ENCODE results near the gene HYCC1.
A peak's percentile ranks its signal among the peaks of the same experiment; 100 is the strongest.
"Not testable (repeated sequence)": the region's sequence is repeated elsewhere in the genome, so short reads cannot be mapped to it uniquely, and the experiment has no call there.

Gene HYCC1

GRCh38 chr7:23013715-23014649, at the start of gene HYCC1:
Gene HYCC1 (minus strand): TSS chr7:23014130. CDS start chr7:22991111, 23,019 bp downstream.
- peak; percentile 99 for DNase-seq

DNA sequence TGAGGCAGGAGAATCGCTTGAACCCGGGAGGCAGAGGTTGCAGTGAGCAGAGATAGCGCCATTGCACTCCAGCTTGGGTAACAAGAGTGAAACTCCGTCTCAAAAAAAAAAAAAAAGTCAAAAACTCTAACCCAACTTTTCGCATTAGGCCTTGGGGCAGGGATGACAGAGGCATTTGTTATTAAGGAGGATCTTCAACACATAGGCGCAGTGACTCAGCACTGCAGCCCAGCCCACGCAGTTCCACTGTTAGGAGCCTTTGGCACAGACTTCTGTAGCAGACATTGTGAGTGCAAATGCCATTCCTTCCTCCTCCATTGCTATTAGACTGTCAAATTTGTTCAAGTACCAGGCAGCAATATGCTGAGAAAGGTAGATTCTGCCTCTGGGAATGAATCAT, 48.5 kb upstream of the HYCC1 start:
- DNase-seq, result peak; percentile 3

DNA sequence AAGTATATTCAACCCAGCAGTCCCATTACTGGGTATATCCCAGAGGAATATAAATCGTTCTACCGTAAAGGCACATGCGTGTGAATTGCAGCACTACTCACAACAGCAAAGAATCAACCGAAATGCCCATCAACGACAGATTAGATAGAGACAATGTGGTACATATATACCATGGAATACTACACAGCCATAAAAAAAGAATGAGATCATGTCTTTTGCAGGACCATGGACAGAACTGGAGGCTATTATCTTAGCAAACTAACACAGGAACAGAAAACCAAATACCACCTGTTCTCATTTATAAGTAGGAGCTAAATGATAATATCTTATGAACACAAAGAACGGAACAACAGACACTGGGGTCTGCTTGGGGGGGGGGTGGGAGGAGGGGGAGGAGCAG, 47.4 kb upstream of the HYCC1 start:
- no peak for DNase-seq

- DNase-seq, result no peak
Measured at GRCh38 chr7:23058408-23059096, 44.6 kb upstream of the HYCC1 start.

- peak; percentile 48 for DNase-seq
Measured at GRCh38 chr7:23055582-23056178, 41.8 kb upstream of the HYCC1 start.

- DNase-seq, result not testable (repeated sequence)
Measured at GRCh38 chr7:23051124-23051485, 37.2 kb upstream of the HYCC1 start.

DNA sequence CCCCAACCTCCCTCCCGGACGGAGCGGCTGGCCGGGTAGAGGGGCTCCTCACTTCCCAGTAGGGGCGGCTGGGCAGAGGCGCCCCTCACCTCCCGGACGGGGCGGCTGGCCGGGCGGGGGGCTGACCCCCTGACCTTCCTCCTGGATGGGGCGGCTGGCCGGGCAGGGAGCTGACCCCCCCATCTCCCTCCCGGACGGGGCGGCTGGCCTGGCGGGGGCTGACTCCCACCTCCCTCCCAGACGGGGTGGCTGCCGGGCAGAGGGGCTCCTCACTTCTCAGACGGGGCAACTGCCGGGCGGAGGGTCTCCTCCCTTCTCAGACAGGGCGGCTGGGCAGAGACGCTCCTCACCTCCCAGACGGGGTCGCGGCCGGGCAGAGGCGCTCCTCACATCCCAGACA, 32.4 kb upstream of the HYCC1 start:
- DNase-seq, result not testable (repeated sequence)

DNA sequence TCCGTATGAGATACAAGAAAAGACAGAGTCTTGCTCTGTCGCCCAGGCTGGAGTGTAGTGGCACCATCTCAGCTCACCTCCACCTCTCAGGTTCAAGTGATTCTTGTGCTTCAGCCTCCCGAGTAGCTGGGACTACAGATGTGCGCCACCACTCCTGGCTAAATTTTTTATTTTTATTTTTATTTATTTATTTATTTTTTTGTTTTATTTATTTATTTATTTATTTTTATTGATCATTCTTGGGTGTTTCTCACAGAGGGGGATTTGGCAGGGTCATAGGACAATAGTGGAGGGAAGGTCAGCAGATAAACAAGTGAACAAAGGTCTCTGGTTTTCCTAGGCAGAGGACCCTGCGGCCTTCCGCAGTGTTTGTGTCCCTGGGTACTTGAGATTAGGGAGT, 31.2 kb upstream of the HYCC1 start:
- DNase-seq, result not testable (repeated sequence)

GRCh38 chr7:23044581-23044980, 30.7 kb upstream of the HYCC1 start:
- no peak for DNase-seq

DNA sequence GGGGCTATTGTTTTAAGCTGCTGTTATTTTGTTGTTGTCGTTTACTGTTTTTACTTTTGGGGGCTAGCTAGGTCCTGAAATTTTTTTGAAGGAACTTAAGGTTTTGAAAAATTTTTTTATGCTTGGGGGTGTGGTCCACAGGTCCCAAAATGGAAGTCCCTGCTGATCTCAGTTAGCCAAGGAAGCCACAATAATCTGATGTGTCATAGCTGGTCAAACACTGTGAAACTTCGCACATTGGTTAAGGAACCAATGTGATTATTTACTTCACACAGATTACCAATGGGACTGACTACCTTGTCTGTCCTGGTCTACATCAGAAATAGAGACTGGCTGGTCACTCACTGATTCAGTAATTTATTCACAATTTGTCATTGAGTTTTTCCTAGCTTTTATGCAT, 29.5 kb upstream of the HYCC1 start:
- no peak for DNase-seq

- DNase-seq, result not testable (repeated sequence)
Measured at GRCh38 chr7:23039674-23040073, 25.7 kb upstream of the HYCC1 start.

DNA sequence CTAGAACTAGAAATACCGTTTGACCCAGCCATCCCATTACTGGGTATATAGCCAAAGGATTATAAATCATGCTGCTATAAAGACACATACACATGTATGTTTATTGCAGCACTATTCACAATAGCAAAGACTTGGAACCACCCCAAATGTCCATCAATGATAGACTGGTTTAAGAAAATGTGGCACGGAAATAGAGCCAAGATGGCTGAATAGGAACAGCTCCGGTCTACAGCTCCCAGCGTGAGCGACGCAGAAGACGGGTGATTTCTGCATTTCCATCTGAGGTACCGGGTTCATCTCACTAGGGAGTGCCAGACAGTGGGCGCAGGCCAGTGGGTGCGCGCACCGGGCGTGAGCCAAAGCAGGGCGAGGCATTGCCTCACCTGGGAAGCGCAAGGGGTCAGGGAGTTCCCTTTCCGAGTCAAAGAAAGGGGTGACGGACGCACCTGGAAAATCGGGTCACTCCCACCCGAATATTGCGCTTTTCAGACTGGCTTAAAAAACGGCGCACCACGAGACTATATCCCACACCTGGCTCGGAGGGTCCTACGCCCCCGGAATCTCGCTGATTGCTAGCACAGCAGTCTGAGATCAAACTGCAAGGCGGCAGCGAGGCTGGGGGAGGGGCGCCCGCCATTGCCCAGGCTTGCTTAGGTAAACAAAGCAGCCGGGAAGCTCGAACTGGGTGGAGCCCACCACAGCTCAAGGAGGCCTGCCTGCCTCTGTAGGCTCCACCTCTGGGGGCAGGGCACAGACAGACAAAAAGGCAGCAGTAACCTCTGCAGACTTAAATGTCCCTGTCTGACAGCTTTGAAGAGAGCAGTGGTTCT, 21.8 kb upstream of the HYCC1 start:
- DNase-seq, result not testable (repeated sequence)

- DNase-seq, result no peak
Measured at GRCh38 chr7:23027261-23027660, 13.3 kb upstream of the HYCC1 start.

DNA sequence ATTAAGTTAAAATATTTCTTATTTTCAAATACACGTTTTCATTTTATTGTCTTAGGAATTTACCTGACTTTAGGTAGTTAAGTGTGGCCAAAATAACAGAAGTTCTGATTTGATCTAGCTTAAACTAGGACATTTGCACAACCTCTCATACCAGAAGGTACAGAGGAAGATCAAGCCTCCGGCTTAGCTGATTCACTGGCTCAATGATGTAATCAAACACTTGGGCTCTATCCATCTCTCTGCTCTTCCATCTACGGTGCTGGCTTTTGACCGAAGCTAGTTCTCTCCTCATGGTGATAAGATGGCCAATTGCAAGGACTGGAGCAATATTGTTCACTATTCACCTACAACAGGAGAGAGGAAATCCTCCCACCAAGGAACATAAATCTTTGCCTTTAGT, 12.2 kb upstream of the HYCC1 start:
- DNase-seq, result no peak

DNA sequence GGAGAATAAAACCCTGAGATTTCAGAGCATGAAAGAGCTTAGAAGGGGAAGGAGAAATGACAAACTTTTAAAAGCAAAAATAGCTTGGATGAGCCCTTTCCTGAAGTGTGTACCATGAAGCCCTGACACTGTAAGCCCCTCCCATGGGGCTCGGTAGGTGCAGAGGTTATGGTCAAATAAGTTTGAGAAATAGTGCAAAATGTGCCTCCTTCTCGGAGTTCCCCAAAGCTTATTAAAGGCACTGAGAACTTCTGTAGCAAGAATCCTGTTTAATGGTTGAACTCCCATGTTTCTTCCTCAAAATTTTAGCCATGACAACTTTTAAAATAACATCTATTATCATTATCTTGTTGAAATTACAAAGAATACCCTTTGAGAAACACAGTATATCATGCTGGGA, 10.5 kb upstream of the HYCC1 start:
- no peak for DNase-seq

DNA sequence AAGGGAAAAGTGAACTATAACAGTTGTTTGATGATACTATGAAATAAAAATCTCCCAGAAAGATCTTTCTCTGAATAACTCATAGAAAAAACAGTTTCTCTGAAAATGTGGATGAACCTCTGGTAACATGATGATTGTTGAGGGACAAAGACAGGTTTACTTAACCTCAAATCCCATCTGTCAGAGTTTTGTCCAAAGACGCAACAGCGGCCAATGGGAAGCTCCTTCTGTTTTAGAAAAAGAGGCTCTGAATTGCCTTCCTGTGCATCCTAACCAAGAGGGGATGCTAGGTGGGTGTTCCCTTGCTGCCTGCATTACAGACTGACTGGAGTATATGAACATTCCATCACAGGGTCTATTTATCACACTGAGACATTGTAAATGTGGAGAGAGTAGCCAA, 8.9 kb upstream of the HYCC1 start:
- DNase-seq, result no peak

GRCh38 chr7:23022258-23022769, 8.4 kb upstream of the HYCC1 start:
- no peak for DNase-seq

- no peak for DNase-seq
Measured at GRCh38 chr7:23021596-23021995, 7.7 kb upstream of the HYCC1 start.

GRCh38 chr7:23020742-23021401, 6.9 kb upstream of the HYCC1 start:
- no peak for DNase-seq

- DNase-seq, result no peak
Measured at GRCh38 chr7:23018750-23019149, 4.8 kb upstream of the HYCC1 start.

- peak; percentile 45 for DNase-seq
Measured at GRCh38 chr7:23017309-23017708, 3.4 kb upstream of the HYCC1 start.
